Raji (cell line): Measurements from ENCODE around the gene KRT86.

ENCODE experiments used
- POLR2A ChIP-seq: IDR thresholded peaks from 2 replicates; pipeline ENCODE4 v1.6.1; 2011; ENCODE audit warnings: low read depth, low read length, control low read depth; ENCODE audit not compliant: insufficient read depth

The KRT86 gene

GRCh38 chr12:52293926-52294325 lies 19.5 kb downstream of the KRT86 start:
- TF ChIP-seq POLR2A: no peak

GRCh38 chr12:52294803-52295202 lies 20.4 kb downstream of the KRT86 start:
- no peak for TF ChIP-seq POLR2A

- TF ChIP-seq POLR2A: no peak
Measured at GRCh38 chr12:52295663-52296062, 21.2 kb downstream of the KRT86 start.

GRCh38 chr12:52296572-52297215 lies 22.2 kb downstream of the KRT86 start:
- no peak for TF ChIP-seq POLR2A

GRCh38 chr12:52298677-52299190 lies 24.3 kb downstream of the KRT86 start:
- TF ChIP-seq POLR2A: no peak

- TF ChIP-seq POLR2A: no peak
Measured at GRCh38 chr12:52300796-52301691, 26.6 kb downstream of the KRT86 start.

GRCh38 chr12:52305921-52306705 lies 31.7 kb downstream of the KRT86 start:
- TF ChIP-seq POLR2A: no peak

- TF ChIP-seq POLR2A: no peak
Measured at GRCh38 chr12:52306731-52307130, 32.3 kb downstream of the KRT86 start.

- no peak for TF ChIP-seq POLR2A
Measured at GRCh38 chr12:52307836-52308805, 33.7 kb downstream of the KRT86 start.

GRCh38 chr12:52308806-52309425 lies 34.5 kb downstream of the KRT86 start:
- TF ChIP-seq POLR2A: no peak

- no peak for TF ChIP-seq POLR2A
Measured at GRCh38 chr12:52310622-52311284, 36.3 kb downstream of the KRT86 start.

- TF ChIP-seq POLR2A: no peak
Measured at GRCh38 chr12:52311285-52311648, 36.8 kb downstream of the KRT86 start.

GRCh38 chr12:52312086-52312485 lies 37.6 kb downstream of the KRT86 start:
- no peak for TF ChIP-seq POLR2A

GRCh38 chr12:52313461-52313860 lies 39.0 kb downstream of the KRT86 start:
- TF ChIP-seq POLR2A: no peak

GRCh38 chr12:52313926-52314325 lies 39.5 kb downstream of the KRT86 start:
- TF ChIP-seq POLR2A: no peak
